HG03108 (cell line): Measurements from ENCODE around the gene DNAH1.

Source experiments
- ATAC-seq: cut with Tn5 transposase; IDR thresholded peaks from one replicate; pipeline ENCODE4 v1.9.1; 2021; ENCODE audit warnings: moderate library complexity; ENCODE audit not compliant: unreplicated experiment

Gene DNAH1

GRCh38 chr3:52355526-52355925, 39.4 kb downstream of the DNAH1 start:
- no peak for ATAC-seq

GRCh38 chr3:52356126-52356525, 40.0 kb downstream of the DNAH1 start:
- ATAC-seq = no peak

- ATAC-seq = no peak
Measured at GRCh38 chr3:52357151-52358080, 41.3 kb downstream of the DNAH1 start.

- no peak for ATAC-seq
Measured at GRCh38 chr3:52358362-52358940, 42.3 kb downstream of the DNAH1 start.

DNA sequence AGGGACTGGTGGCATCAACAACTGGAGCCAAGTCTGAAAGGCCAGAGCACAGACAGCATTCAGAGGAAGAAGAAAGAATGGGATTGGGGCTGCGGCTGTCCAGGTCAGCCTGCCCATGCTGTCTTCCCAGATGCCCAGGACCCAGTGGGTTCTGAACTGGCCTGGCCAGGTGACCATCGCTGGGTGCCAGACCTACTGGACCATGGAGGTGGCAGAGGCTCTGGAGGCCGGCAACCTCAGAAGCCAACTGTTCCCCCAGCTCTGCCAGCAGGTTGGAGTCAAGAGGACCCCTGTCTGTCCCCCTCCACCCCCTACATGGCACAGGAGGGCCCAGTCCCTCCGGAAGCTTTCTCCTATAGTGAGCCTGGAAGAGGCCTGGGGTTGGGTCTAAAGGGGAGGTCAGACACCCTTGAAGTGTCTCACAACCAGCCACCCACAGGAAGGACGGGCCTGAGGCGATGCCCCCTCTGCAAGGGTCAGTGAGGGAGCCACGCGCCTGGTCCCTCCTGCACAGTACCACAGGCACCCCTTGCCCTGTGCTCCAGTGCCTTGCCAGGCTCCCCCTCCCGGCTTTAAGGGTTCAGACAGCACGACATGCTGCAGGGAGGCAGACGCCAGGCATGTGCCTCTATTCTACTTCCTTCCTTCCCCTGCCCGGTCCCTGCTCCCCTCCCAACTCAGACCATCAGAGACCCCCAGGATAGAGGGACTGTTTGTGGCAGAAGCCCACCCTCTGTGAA, 43.2 kb downstream of the DNAH1 start:
- no peak for ATAC-seq

- ATAC-seq = no peak
Measured at GRCh38 chr3:52361011-52361410, 44.9 kb downstream of the DNAH1 start.

DNA sequence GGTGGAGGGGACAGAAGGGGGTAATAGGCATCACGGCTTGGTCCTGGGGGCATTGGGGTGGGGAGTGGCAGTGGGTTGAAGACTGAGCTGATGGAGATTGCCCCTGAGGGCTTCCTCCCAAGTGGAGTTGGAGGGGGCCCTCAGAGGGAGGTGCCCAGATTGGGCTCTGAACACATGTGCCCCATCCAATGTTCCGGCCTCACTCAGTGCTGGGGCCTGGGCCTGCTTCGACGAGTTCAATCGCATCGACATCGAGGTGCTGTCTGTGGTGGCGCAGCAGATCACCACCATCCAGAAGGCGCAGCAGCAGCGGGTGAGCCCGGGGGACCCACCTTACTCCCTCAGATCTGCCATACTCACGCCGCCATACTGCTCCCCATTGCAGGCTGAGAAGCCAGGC, 45.3 kb downstream of the DNAH1 start:
- ATAC-seq = no peak

DNA sequence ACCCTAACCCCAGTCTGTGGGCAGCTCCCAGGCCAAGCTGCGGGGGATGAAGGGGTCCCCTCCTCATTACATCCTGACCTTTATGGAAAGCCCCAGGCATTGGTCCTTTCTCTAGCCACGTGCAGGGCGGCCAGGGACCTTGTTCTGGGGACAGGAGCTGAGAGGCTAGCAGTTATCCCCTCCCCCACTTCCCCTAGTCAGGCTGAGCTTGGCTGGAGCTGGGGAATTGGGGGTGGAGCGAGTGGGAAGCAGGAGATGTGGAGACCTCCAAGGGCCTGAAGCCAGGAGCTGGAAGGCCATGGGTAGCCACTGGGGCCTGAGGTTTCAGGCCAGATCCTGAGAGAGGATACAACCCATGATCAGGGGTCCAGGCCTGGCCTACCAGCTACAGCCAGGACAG, 45.8 kb downstream of the DNAH1 start:
- no peak for ATAC-seq

DNA sequence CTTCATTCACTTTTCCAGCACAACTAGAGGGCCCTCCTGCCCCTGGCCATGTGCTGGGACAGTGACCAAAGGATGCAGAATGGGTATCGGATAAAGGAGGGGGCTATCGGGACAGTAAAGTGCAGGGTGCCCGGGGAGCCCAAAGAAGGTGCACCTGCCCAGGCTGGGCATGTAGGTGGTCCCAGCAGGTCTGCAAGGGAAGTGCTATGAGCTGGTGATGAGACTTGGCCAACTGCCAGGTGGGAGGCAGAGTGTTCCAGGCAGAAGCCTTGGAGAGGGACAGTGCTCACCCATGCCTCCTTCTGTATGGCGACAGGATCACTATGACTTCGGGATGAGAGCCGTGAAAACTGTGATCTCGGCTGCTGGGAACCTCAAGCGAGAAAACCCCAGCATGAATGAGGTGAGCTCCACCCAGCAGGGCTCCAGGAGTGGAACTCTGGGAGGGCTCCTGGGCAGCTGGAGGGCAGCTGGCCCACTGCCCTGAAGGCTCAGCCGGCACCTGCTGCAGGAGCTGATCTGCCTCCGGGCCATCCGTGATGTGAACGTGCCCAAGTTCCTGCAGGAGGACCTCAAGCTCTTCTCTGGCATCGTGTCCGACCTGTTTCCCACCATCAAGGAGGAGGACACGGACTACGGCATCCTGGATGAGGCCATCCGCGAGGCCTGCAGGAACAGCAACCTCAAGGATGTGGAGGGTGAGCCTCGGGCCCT, 48.4 kb downstream of the DNAH1 start:
- no peak for ATAC-seq

DNA sequence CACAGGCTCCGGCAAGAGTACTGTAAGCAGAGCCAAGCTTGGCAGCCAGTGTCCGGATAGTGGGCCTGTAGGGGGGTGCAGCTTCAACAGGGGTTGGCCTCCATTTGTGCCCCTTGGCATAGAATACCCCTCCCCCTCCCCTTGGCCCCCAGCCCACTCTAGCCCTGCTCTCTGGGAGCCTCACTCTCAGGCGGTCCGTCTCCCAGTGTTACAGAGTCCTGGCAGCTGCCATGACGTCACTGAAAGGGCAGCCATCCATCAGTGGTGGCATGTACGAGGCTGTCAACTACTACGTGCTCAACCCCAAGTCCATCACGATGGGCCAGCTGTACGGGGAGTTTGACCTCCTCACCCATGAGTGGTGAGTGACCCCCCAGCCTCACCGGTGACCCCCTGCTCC, 50.4 kb downstream of the DNAH1 start:
- no peak for ATAC-seq

- ATAC-seq = no peak
Measured at GRCh38 chr3:52367891-52368880, 52.1 kb downstream of the DNAH1 start.

DNA sequence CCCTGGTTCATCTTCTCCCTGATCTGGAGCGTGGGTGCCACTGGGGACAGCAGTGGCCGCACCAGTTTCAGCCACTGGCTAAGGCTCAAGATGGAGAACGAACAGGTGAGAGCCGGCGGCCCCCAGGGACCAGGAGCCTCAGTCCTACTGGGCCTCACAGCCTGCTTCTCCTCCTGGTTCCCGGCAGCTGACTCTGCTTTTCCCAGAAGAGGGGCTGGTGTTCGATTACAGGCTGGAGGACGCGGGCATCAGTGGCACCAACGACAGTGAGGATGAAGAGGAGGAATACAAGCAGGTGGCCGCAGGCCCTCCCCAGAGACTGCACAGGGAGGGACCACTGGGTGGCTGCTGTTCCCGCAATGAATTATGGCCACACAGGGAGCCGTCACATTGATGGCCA, 54.4 kb downstream of the DNAH1 start:
- no peak for ATAC-seq

- no peak for ATAC-seq
Measured at GRCh38 chr3:52372822-52373504, 56.8 kb downstream of the DNAH1 start.

DNA sequence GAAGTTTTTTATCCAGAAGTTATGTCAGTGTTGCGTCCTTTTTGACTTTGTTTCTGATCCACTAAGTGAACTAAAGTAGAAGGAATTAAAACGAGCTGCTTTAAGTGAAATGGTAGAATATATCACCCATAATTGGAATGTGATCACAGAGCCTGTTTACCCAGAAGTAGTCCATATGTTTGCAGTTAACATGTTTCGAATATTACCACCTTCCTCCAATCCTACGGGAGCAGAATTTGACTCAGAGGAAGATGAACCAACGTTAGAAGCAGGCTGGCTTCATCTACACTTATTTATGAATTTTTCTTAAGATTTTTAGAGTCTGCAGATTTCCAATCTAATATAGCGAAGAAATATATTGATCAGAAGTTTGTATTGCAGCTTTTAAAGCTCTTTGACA, 57.6 kb downstream of the DNAH1 start:
- no peak for ATAC-seq

- no peak for ATAC-seq
Measured at GRCh38 chr3:52374173-52374572, 58.1 kb downstream of the DNAH1 start.

DNA sequence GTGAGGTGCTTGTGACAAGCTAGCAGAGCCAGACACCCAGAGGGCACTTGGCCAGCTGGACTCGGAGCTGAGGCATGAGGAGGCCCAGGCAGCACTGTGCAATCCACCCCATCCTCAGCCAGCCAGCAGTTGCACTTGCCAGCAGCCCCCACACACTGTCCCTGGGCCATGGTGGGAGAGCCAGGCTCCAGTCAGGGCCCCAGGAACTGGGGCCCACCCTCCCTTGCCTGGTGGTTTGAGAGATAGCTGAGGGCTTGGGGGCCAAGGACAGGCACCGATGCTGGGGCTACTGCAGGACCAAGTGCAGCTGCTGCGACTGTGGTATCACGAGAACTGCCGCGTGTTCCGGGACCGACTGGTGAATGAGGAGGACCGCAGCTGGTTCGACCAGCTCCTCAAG, 63.5 kb downstream of the DNAH1 start:
- ATAC-seq = no peak

DNA sequence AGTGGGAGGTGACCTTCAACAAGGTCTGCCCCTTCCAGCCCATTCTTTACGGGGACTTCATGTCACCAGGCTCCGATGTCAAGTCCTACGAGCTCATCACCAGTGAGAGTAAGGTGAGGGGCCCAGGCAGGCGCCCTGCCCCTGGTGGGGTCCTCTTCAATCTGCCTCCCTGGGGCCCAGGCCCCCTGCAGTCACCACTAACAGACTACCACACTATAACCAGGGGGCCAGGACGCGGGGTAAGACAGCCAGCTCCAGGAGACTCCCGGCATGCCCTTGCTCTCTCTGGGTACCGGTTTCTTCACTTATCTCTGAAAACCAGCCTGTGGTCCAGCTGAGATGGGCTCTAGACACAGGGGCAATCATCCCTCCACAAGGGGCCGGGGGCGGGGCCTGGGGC, 63.9 kb downstream of the DNAH1 start:
- no peak for ATAC-seq

GRCh38 chr3:52381623-52382022, 65.5 kb downstream of the DNAH1 start:
- ATAC-seq = no peak

GRCh38 chr3:52383446-52383845, 67.3 kb downstream of the DNAH1 start:
- ATAC-seq = no peak
